ENCODE data around the gene BPIFB1.

BPIFB1 gene

DNA sequence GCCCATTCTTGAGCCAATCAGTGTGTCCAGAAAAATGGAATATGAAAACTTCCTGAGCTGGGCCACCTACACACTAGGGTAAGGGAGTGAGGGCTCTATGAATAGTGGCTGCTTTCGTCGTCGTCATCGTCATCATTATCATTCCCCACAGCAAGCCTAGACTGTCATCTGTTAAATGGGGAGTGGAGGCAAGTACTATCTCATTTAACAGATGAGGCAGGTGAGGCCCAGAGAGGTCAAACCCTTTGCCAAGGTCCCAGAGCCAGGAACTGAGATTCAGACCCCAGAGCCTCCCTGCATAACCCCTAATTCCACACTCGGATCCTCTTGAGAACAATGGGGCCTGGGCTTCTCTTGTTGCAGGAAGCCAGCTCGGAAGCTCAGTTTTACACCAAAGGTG is 20.6 kb downstream of the BPIFB1 start:
- ATAC-seq (no peak), DNase-seq (ENCODE audit: low spot score in 2 of 2) (no peak)
- Mint-ChIP-seq H3K36me3 (no peaks in the 10 kb centered on the region), H3K27ac (no peak overlapping the region), H3K9me3 (no peaks in the 10 kb centered on the region), H3K4me3 (no peak overlapping the region), H3K4me1 (no peaks in the 10 kb centered on the region)

- no peak for ATAC-seq
- H3K27ac Mint-ChIP-seq, result no peak overlapping the region
- no peak overlapping the region for H3K4me3 Mint-ChIP-seq
- no peaks in the 10 kb centered on the region for H3K4me1 Mint-ChIP-seq
- no peaks in the 10 kb centered on the region for H3K9me3 Mint-ChIP-seq
- no peaks in the 10 kb centered on the region for H3K36me3 Mint-ChIP-seq
- no peak for DNase-seq (ENCODE audit: low spot score in 2 of 2)
Observed at GRCh38 chr20:33304046-33304445, 21.0 kb downstream of the BPIFB1 start.

DNA sequence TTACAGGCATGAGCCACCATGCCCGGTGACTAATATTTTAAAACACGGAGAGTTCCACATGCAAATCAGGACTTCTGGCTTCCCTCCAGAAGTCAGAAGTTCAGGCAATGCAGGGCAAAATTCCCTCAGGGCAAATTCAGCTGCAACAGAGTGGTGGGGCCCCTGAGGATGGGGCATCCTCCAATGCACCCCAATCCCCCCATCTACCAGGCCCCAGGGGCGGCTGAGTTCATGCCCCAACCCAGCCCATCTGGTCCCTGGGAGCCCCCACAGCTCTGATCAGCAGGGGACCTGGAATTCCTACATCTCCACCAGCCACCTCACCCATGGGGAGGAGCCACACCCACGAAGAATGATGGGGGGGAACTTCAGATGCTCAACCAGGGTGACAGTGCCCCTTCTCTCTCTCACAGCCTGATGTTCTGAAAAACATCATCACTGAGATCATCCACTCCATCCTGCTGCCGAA is 22.6 kb downstream of the BPIFB1 start:
- DNase-seq (ENCODE audit: low spot score in 2 of 2) (no peak), ATAC-seq (no peak)
- Mint-ChIP-seq H3K4me1 (no peaks in the 10 kb centered on the region), H3K4me3 (no peak overlapping the region), H3K27ac (no peak overlapping the region), H3K9me3 (no peaks in the 10 kb centered on the region), H3K36me3 (no peaks in the 10 kb centered on the region)

- Mint-ChIP-seq H3K4me3 (no peak overlapping the region), H3K27ac (peak overlapping the region; percentile 33), H3K36me3 (no peaks in the 10 kb centered on the region), H3K4me1 (no peaks in the 10 kb centered on the region), H3K9me3 (no peaks in the 10 kb centered on the region)
- DNase-seq (ENCODE audit: low spot score in 2 of 2) (no peak), ATAC-seq (no peak)
Observed at GRCh38 chr20:33306228-33306627, 23.2 kb downstream of the BPIFB1 start.

- no peak overlapping the region for H3K4me3 Mint-ChIP-seq
- H3K9me3 Mint-ChIP-seq, result no peaks in the 10 kb centered on the region
- H3K27ac Mint-ChIP-seq, result peak overlapping the region; percentile 33
- no peaks in the 10 kb centered on the region for H3K36me3 Mint-ChIP-seq
- DNase-seq (ENCODE audit: low spot score in 2 of 2) (no peak), ATAC-seq (no peak)
- H3K4me1 Mint-ChIP-seq, result no peaks in the 10 kb centered on the region
Observed at GRCh38 chr20:33306807-33307206, 23.8 kb downstream of the BPIFB1 start.

GRCh38 chr20:33308668-33309067 is 25.7 kb downstream of the BPIFB1 start:
- no peak overlapping the region for H3K4me3 Mint-ChIP-seq
- no peak for DNase-seq (ENCODE audit: low spot score in 2 of 2)
- no peak for ATAC-seq
- no peaks in the 10 kb centered on the region for H3K36me3 Mint-ChIP-seq
- H3K4me1 Mint-ChIP-seq, result no peaks in the 10 kb centered on the region
- no peaks in the 10 kb centered on the region for H3K9me3 Mint-ChIP-seq
- H3K27ac Mint-ChIP-seq, result no peak overlapping the region

GRCh38 chr20:33309631-33310030 is 26.6 kb downstream of the BPIFB1 start:
- Mint-ChIP-seq H3K4me3 (no peak overlapping the region), H3K4me1 (no peaks in the 10 kb centered on the region), H3K9me3 (no peaks in the 10 kb centered on the region), H3K36me3 (no peaks in the 10 kb centered on the region), H3K27ac (no peak overlapping the region)
- DNase-seq (ENCODE audit: low spot score in 2 of 2) (no peak), ATAC-seq (peak; percentile 8)

DNA sequence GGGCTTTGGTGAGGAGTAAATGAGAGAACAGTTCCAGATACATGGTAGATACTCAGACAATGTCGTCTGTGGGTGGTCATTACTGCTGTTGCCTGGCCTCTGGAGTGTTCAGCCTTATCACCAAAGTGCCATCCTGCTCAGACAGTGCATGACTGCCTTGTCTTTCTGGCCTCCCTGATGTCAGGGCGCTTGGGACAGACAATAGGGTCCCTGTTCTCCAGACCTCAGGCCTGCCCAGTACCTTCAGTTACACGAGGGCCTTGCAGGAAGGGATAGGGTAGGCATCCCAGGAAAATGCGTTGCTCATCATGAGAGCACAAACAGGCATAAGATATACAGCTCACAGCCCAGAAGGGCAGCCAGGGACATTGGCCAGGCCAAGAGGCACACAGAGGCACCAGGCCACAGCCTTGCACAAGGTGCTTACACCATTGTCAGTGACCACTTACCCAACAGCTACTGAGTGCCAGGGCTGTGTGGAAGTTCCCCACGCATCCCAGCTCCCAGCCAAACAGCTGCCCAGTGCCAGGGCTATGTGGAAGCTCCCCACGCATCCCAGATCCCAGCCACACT is 27.4 kb downstream of the BPIFB1 start:
- Mint-ChIP-seq H3K27ac (no peak overlapping the region), H3K9me3 (no peaks in the 10 kb centered on the region), H3K4me1 (no peaks in the 10 kb centered on the region), H3K4me3 (no peak overlapping the region), H3K36me3 (no peaks in the 10 kb centered on the region)
- ATAC-seq (peak; percentile 19), DNase-seq (ENCODE audit: low spot score in 2 of 2) (no peak)

- no peak overlapping the region for H3K4me3 Mint-ChIP-seq
- no peak overlapping the region for H3K27ac Mint-ChIP-seq
- no peaks in the 10 kb centered on the region for H3K9me3 Mint-ChIP-seq
- no peak for DNase-seq (ENCODE audit: low spot score in 2 of 2)
- ATAC-seq, result no peak
- no peaks in the 10 kb centered on the region for H3K36me3 Mint-ChIP-seq
- H3K4me1 Mint-ChIP-seq, result no peaks in the 10 kb centered on the region
Observed at GRCh38 chr20:33311011-33311410, 28.0 kb downstream of the BPIFB1 start.

DNA sequence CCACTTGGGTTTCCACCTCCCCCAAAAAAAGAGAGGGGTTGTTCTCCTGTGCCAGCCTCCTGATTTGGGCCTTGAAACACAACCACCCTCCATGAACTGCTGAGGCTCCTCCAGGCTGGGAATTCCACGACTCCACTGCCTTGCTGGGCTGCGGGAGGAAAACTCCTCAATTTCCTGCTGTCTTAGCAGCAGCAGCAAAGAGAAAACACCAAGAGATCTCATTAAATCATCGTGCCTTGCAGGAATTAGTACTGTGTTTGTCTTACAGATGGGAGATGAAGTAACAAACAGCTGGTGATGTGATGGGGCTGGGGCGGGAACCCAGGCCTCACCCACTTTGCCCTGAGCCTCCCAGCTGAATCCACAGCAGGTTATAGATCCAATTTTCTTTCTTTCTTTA is 29.0 kb downstream of the BPIFB1 start:
- Mint-ChIP-seq H3K27ac (no peak overlapping the region), H3K9me3 (no peaks in the 10 kb centered on the region), H3K4me1 (no peaks in the 10 kb centered on the region), H3K4me3 (no peak overlapping the region), H3K36me3 (no peaks in the 10 kb centered on the region)
- no peak for ATAC-seq
- no peak for DNase-seq (ENCODE audit: low spot score in 2 of 2)

DNA sequence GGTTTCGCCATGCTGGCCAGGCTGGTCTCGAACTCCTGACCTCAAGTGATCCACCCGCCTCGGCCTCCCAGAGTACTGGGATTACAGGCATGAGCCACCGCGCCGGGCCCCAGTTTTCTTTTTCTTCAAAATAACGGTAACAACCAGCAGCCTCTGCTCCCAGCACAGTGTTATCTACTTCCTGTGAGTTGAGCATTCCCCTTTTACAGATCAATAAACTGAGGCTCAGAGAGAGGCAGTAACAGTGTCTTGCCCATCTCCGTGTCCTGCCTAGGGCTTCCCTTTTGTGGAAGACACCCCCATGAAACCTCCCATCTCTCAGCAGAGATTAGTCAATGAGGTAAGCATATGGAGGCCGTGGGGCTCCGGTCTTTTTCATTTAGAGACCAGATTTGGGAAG is 29.6 kb downstream of the BPIFB1 start:
- ATAC-seq (no peak), DNase-seq (ENCODE audit: low spot score in 2 of 2) (no peak)
- no peaks in the 10 kb centered on the region for H3K9me3 Mint-ChIP-seq
- no peak overlapping the region for H3K27ac Mint-ChIP-seq
- H3K4me1 Mint-ChIP-seq, result no peaks in the 10 kb centered on the region
- no peak overlapping the region for H3K4me3 Mint-ChIP-seq
- no peaks in the 10 kb centered on the region for H3K36me3 Mint-ChIP-seq

DNA sequence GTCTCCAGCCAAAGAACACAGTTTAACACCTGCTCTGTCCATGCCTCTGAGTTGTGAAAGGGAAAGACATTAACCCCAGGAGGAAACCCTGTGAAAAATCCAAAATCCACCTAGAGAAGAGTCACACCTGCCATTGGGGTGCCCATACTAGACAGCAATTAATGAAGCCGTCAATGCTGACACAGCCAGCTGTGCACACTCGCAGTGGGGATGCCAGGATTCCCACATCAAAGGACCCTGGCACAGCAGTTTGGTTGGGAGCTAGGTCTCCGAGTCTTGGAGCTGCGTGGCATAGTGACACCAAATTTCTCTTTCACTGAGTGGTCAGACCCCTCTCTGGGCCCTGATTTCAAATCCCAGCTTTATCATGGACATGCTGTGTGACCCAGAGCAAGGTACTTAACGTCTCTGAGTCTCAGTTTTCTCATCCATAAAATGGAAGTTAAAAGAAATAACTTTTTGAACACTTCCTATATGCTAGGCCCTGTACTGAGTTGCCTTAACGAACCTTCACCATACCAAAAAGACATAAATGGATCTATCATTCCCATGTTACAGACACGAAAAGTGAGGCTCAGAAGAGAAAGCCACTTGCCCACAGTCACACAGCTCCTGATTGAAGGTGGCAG is 30.8 kb downstream of the BPIFB1 start:
- Mint-ChIP-seq H3K27ac (no peak overlapping the region), H3K9me3 (no peaks in the 10 kb centered on the region)

DNA sequence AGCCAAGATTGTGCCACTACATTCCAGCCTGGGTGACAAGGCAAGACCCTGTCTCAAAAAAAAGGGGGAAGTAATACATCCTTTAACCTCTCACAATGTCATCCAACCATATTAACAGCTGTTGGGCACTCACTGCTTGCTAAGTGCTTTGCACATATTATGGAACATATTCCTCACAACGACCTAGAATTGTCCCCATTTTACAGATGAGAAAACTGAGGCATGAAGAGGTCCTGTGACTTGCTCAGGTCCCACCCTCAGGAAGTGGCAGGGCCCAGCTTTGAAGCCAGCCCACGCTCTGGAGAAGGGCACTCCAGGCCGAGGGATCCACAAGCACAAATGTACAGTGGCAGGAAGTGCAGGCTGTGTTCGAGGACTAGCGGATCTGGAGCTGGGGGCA is 33.3 kb downstream of the BPIFB1 start:
- H3K4me3 Mint-ChIP-seq, result no peak overlapping the region
- H3K9me3 Mint-ChIP-seq, result no peaks in the 10 kb centered on the region
- ATAC-seq (no peak), DNase-seq (ENCODE audit: low spot score in 2 of 2) (no peak)
- H3K27ac Mint-ChIP-seq, result no peak overlapping the region
- no peaks in the 10 kb centered on the region for H3K36me3 Mint-ChIP-seq
- H3K4me1 Mint-ChIP-seq, result no peaks in the 10 kb centered on the region

More for the DNA sequence above, 30.8 kb downstream of the BPIFB1 start:
- Mint-ChIP-seq H3K4me1 (no peaks in the 10 kb centered on the region), H3K36me3 (no peaks in the 10 kb centered on the region), H3K4me3 (no peak overlapping the region)
- DNase-seq (ENCODE audit: low spot score in 2 of 2) (no peak), ATAC-seq (no peak)

GRCh38 chr20:33316958-33317357 is 33.9 kb downstream of the BPIFB1 start:
- Mint-ChIP-seq H3K27ac (peak overlapping the region; percentile 21), H3K9me3 (no peaks in the 10 kb centered on the region), H3K4me3 (no peak overlapping the region), H3K4me1 (no peaks in the 10 kb centered on the region), H3K36me3 (no peaks in the 10 kb centered on the region)
- DNase-seq (ENCODE audit: low spot score in 2 of 2) (no peak), ATAC-seq (peak; percentile 26)

- Mint-ChIP-seq H3K9me3 (no peaks in the 10 kb centered on the region), H3K4me1 (no peaks in the 10 kb centered on the region), H3K36me3 (no peaks in the 10 kb centered on the region), H3K4me3 (no peak overlapping the region), H3K27ac (peak overlapping the region; percentile 21)
- DNase-seq (ENCODE audit: low spot score in 2 of 2) (no peak), ATAC-seq (no peak)
Observed at GRCh38 chr20:33317424-33318095, 34.5 kb downstream of the BPIFB1 start.

- DNase-seq (ENCODE audit: low spot score in 2 of 2) (no peak), ATAC-seq (peak; percentile 16)
- no peak overlapping the region for H3K4me3 Mint-ChIP-seq
- peak overlapping the region; percentile 21 for H3K27ac Mint-ChIP-seq
- H3K9me3 Mint-ChIP-seq, result no peaks in the 10 kb centered on the region
- H3K36me3 Mint-ChIP-seq, result no peaks in the 10 kb centered on the region
- no peaks in the 10 kb centered on the region for H3K4me1 Mint-ChIP-seq
Observed at GRCh38 chr20:33318096-33318429, 35.0 kb downstream of the BPIFB1 start.
